ENCODE measurements around the gene UVRAG.

DNA sequence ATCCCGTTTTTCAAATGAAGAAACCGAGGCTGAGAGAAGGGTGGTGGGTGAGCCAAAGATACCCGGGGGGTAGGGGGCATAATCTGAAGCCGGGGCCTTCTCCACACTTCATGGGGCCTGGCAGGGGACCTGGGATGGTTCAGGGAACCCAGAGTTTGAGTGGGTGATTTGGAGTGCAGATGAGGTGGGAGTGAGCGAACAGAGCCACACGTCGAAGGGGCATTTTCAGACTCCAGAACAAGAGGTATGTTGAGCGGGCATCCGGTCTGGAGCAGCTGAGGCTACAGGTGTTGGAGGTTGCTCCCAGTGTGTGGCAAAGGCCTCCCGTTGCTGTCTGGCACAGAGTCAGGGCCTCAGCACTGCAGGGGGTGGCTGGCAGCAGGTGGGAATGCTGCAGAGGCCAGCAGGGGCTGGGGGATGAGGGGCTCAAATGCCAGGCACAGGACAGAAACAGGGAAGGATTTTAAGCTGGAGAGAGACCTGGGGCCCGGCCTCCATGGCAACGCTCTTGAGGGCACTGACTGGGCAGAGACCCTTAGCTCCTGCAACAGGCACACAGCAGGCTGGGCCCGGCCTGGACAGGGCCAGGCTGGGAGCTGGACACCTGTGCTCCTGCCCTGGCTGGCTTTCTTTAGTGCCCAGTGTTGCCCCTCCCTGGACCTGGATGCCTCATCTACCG lies 345.1 kb downstream of the UVRAG start:
- TF ChIP-seq, protein P1, sequence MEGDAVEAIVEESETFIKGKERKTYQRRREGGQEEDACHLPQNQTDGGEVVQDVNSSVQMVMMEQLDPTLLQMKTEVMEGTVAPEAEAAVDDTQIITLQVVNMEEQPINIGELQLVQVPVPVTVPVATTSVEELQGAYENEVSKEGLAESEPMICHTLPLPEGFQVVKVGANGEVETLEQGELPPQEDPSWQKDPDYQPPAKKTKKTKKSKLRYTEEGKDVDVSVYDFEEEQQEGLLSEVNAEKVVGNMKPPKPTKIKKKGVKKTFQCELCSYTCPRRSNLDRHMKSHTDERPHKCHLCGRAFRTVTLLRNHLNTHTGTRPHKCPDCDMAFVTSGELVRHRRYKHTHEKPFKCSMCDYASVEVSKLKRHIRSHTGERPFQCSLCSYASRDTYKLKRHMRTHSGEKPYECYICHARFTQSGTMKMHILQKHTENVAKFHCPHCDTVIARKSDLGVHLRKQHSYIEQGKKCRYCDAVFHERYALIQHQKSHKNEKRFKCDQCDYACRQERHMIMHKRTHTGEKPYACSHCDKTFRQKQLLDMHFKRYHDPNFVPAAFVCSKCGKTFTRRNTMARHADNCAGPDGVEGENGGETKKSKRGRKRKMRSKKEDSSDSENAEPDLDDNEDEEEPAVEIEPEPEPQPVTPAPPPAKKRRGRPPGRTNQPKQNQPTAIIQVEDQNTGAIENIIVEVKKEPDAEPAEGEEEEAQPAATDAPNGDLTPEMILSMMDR (conservative IDR thresholded peaks at IDR 0.05; ENCODE audit: low read depth, low read length) = no peak
- no peak for TF ChIP-seq EZH2phosphoT487 (IDR thresholded peaks at IDR 0.05; ENCODE audit: borderline replicate concordance, low read length)
- TF ChIP-seq EZH2 (IDR thresholded peaks at IDR 0.05; ENCODE audit: low read length, unreplicated experiment) = no peak

All from PC-3 (cell line).